ENCODE measurements around the gene CR1L.

DNA sequence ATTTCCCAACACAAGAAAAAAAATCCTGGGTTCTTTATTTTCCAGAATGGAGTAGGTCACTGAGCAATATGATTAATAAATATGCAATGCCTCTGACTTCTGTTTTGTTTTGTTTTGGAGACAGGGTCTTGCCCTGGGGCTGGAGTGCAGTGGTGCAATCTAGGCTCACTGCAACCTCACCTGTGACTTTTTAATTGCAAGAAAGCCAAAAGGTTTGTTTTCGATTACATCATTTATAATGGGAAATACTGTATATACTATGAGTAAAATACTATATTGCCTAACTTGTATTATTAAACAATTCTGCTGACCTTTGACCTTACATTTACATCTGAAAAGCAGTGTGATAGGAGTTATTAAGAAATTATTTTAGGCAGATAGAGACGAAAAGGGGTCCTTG lies 95.3 kb downstream of the CR1L start:
- no peak for TF ChIP-seq POLR2A (IDR thresholded peaks at IDR 0.05)
- TF ChIP-seq, protein P1, sequence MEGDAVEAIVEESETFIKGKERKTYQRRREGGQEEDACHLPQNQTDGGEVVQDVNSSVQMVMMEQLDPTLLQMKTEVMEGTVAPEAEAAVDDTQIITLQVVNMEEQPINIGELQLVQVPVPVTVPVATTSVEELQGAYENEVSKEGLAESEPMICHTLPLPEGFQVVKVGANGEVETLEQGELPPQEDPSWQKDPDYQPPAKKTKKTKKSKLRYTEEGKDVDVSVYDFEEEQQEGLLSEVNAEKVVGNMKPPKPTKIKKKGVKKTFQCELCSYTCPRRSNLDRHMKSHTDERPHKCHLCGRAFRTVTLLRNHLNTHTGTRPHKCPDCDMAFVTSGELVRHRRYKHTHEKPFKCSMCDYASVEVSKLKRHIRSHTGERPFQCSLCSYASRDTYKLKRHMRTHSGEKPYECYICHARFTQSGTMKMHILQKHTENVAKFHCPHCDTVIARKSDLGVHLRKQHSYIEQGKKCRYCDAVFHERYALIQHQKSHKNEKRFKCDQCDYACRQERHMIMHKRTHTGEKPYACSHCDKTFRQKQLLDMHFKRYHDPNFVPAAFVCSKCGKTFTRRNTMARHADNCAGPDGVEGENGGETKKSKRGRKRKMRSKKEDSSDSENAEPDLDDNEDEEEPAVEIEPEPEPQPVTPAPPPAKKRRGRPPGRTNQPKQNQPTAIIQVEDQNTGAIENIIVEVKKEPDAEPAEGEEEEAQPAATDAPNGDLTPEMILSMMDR (IDR thresholded peaks at IDR 0.05): no peak
